ENCODE results near the gene OSR1. TPM values are rescaled to one million over a fixed set of nuclear protein-coding genes. Genes with fewer than 3 reads are reported as not detected.

OSR1 gene
- 48.7 and 76.6 TPM in 2 replicates for polyA plus RNA-seq (2012; rRNA removed)
- polyA plus RNA-seq (2012; cell fraction: cytosol; rRNA removed) = 32.1 and 46.4 TPM in 2 replicates
- polyA plus RNA-seq (2012; cell fraction: nucleus; rRNA removed) = 128 and 152 TPM in 2 replicates

DNA sequence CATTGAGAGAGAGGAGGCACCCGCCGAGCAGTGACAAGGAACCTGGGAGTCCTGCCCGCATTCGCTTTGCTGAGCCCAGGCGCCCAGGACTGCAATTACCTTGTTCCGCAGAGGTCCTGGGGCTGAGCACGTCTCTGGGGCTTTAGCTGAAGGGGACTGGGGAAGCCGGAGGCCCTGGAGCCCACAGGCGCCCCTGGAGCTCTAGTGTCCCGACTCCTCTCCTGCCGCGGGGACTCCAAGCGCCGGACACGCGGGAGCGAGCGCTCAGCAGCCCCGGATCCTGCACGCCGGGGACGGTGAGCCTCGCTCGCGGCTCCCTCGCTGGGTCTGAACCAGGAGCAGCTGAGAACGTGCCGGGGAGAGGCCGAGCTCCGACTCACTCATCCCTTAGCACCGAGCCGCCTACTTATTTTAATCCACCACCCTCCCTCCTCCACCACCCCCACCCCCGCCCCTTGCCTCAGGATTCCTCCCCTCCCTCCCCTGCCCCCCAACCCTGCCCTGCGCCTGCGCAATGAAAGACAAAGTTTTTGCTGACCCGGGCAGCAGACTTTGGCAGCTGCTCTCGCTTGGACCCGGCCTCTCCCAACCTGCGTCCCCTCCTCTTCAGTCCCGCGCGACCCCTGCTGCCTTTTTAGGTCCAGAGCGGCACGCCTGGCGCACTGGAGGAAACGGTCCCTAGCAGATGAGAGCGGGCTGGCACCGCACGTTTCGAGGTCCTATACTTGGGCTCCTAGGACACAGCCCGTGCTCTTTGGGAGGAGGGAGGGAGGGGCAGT lies at the start of gene OSR1:
Gene OSR1, minus strand, starts transcription at position 382 of the 779 bp plus-strand sequence. CDS start 4,818 bp downstream, outside the sequence.
- ChIA-PET CTCF (interaction anchor here (0.7 to 12.7 kb wide), 11 partner anchors 9 to 977 kb away, joined by 3 to 111 read pairs (median 4); no protein-coding TSS in a partner anchor), POLR2A (interaction anchor here (0.7 to 1.2 kb wide), 2 partner anchors 11 to 538 kb away, joined by 3 read pairs; no protein-coding TSS in a partner anchor)
- Histone ChIP-seq H3K4me3 (ENCODE audit: low read depth in 2 of 2, low read length in 1 of 2) (peak within 1 kb of the TSS; percentile 75 to 94), H3K9me2 (no peaks in the 10 kb centered on the region), H3F3A (replicated peaks; ENCODE audit: insufficient read depth) (peaks cover 17% of the 10 kb centered on the region), H3K4me1 (ENCODE audit: control insufficient read depth in 1 of 2, insufficient read depth in 2 of 2, low read depth in 1 of 2, low read length in 1 of 2) (peaks cover 5 to 26% of the 10 kb centered on the region in 2 experiments; a peak in 1 of 4 replicates), H3K79me2 (ENCODE audit: insufficient read depth) (peaks cover 53% of the 10 kb centered on the region), H3K9me3 (no peaks in the 10 kb centered on the region), H3K27me3 (ENCODE audit: insufficient read depth) (no peaks in the 10 kb centered on the region), H2AFZ (ENCODE audit: low read depth) (peak within 1 kb of the TSS; percentile 77), H4K20me1 (ENCODE audit: insufficient read depth) (peaks cover 48% of the 10 kb centered on the region), H3K4me2 (peak within 1 kb of the TSS; percentile 88), H3K27ac (ENCODE audit: low read depth in 2 of 2, low read length in 1 of 2) (peak within 1 kb of the TSS; percentile 58 to 63; a peak in 3 of 4 replicates), H3K9ac (peak within 1 kb of the TSS; percentile 89), H3K36me3 (replicated peaks in 1 of 2; ENCODE audit: control insufficient read depth in 1 of 2, insufficient read depth in 2 of 2, low read length in 1 of 2) (peaks cover under 1 to 24% of the 10 kb centered on the region in 2 experiments)
- peak; percentile 70 for DNase-seq
- 1% methylated on average over 45 of the region's 51 CpGs for WGBS (ENCODE audit: low lambda C conversion rate)
- TF ChIP-seq POLR2AphosphoS5 (IDR thresholded peaks at IDR 0.05; ENCODE audit: low read depth, low read length) (peak; percentile 97), REST (IDR thresholded peaks at IDR 0.05; ENCODE audit: low read depth, low read length) (0 out of 2 replicates have a peak, but pooled peaks have one; percentile 18), JUND (IDR thresholded peaks at IDR 0.05) (no peak), CHD2 (IDR thresholded peaks at IDR 0.05; ENCODE audit: low read length, partially characterized antibody) (no peak), NFIC (IDR thresholded peaks at IDR 0.05; ENCODE audit: borderline replicate concordance) (peak; percentile 42; the same call in 1 of the 2 replicates), TAF1 (IDR thresholded peaks at IDR 0.05; ENCODE audit: borderline replicate concordance, low read depth, low read length) (peak; percentile 91), CTCF (IDR thresholded peaks at IDR 0.05) (no peak), FOXM1 (IDR thresholded peaks at IDR 0.05; ENCODE audit: low read depth) (no peak), PBX3 (IDR thresholded peaks at IDR 0.05) (0 out of 2 replicates have a peak, but pooled peaks have one; percentile 13), SIN3A (IDR thresholded peaks at IDR 0.05; ENCODE audit: borderline replicate concordance, low read depth, low read length) (peak; percentile 68; the same call in 1 of the 2 replicates), NRF1 (IDR thresholded peaks at IDR 0.05; ENCODE audit: low read depth, low read length) (peak; percentile 65), RCOR1 (IDR thresholded peaks at IDR 0.05; ENCODE audit: low read length) (no peak)
- TF ChIP-seq, protein P1, sequence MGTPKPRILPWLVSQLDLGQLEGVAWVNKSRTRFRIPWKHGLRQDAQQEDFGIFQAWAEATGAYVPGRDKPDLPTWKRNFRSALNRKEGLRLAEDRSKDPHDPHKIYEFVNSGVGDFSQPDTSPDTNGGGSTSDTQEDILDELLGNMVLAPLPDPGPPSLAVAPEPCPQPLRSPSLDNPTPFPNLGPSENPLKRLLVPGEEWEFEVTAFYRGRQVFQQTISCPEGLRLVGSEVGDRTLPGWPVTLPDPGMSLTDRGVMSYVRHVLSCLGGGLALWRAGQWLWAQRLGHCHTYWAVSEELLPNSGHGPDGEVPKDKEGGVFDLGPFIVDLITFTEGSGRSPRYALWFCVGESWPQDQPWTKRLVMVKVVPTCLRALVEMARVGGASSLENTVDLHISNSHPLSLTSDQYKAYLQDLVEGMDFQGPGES (IDR thresholded peaks at IDR 0.05; ENCODE audit: low read depth, low read length) = no peak
- TF ChIP-seq, protein P2, sequence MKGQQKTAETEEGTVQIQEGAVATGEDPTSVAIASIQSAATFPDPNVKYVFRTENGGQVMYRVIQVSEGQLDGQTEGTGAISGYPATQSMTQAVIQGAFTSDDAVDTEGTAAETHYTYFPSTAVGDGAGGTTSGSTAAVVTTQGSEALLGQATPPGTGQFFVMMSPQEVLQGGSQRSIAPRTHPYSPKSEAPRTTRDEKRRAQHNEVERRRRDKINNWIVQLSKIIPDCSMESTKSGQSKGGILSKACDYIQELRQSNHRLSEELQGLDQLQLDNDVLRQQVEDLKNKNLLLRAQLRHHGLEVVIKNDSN (IDR thresholded peaks at IDR 0.05; ENCODE audit: borderline replicate concordance, low read depth) = no peak

Data from SK-N-SH (cell line).